Tongue (tissue), 2 donors: ENCODE results near the gene NDUFA11. TPM values are rescaled to one million over a fixed set of nuclear protein-coding genes. Genes with fewer than 3 reads are reported as not detected.

Experiments used
- DNase-seq: peaks from one replicate; pipeline ENCODE4 v3.0.0-alpha.2; 2015
- total RNA-seq: library from RNA; depleted of rRNA; stranded (reverse); fragments of >200 nt; gene quantifications from one replicate; pipeline ENCODE4 v1.2.3, GENCODE V29; 2014

NDUFA11 gene
- total RNA-seq, 1 donor from 2014 or later: 139 TPM

DNA sequence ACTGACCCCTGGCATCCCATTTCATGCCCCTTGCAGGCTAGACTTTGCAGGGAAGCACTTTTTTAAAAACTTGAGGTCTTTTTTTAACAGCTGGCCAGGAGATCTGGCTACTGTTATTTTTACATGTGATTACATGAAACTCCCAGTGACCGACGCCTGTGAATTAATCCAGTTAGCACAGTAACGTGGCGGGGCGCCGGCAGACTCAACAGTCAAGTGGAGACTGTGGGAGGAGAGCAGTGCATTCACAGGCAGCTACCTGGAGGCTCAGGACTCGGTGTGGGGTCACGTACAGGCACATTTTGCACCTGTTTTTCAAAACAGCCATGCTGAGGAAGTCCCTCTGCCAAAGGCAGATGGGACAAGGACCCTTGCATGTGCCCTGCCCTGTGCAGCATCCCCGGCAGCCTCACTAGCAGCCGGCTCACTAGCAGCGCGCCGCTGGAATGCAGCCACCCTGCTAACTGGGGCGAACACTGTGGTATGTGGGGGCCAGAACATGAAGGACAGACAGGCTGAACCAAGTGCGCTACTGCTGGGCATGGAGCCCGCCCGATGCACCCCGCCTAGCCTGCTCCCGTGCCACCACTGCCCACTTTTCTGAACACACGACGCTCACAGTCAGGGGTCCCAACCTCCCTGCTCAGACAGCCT lies 29.1 kb upstream of the NDUFA11 start:
- no peak for DNase-seq

DNA sequence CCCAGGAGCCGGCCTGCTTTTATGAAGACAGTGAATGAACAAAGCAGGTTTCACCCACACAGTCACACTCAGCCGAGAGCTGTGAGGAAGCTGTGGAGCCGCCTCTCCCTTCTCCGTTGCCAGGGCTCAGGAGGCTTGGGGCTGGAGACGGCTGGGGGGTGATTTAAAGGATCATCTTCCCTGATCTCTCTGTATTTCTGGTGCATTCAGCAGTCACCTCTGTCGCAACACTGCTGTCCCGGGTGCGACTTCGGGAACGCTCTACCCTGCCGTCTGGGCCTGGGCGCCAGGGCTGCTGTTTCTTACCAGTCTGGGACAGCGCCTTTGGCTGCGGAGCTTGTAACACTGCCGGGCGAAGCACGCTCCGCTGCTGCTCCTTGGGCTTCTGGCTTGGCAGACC lies 28.6 kb upstream of the NDUFA11 start:
- no peak for DNase-seq

DNA sequence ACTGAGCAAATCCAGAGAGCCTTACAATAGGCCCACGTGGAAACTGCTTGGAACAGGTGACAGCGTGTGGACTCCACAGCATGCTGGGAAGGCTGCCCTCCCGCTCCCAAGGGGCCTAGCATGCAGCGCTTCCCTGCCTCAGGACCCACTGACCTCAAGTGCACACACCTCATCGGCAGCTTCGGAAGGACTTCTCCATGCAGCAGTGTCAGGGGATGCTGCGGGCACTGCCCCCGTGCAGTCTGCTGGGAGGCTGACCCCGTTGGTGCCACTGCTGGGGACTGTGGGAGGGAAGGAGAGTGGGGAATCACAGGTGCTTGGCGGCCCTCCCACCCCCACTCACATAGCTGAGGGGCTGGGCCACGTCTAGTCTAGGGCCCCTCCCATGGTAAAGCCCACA lies 27.7 kb upstream of the NDUFA11 start:
- DNase-seq: no peak

DNA sequence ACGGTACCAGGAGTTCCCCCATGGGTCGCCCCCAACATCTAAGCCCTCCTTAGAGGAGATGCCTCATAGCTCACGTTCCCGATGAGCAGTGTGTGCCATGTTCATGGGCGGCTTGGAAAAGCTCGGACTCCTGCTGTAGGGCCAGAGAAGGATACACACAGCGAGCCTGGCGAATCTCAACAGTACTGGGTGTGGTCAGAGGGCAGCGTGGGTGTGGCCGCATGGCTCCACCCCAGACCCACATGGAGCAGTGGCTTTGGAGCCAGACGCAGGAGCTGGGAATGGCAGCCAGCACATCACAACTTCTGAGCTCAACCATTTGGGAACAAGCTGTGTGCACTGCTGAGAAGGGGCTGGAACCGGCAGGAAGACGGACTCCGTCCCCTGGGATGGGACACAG lies 26.0 kb upstream of the NDUFA11 start:
- DNase-seq: no peak

DNA sequence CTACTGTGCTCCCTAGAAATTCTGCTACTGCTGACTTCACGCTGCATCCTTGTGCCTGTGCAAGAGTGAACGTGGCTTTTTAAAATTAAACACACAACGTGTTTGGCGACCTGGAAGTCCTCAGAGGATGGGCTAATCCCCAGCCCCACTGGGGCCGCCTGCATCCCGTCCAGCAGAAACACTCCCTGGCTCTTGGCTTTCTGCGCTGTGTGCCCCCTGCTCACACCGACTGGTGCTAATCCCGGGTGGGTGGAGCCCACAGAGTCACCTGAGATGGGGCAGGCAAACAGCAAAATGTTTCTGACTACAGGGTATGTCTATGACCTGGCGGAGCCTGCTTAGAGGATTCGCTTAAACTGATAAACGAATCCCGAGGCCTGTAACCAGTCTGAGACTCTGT lies 25.6 kb upstream of the NDUFA11 start:
- no peak for DNase-seq

DNA sequence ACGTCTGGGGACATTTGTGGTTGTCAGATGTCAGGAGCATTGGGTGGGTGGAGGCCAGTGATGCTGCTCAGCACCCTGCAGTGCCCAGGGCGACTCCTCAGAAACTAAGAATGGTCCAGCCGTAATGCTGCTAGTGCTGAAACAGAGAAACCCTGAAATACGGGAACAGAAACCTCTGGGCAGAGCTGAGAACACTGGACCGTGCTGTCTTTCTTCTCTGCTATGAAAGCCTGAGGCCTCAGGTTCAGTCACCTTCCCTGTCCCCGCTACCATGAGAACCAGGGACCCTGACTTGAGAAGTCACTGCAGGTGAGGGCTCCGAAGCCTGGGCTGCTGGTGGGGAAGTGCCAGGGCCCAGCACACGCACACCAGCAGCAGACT lies 23.8 kb upstream of the NDUFA11 start:
- DNase-seq: no peak

DNA sequence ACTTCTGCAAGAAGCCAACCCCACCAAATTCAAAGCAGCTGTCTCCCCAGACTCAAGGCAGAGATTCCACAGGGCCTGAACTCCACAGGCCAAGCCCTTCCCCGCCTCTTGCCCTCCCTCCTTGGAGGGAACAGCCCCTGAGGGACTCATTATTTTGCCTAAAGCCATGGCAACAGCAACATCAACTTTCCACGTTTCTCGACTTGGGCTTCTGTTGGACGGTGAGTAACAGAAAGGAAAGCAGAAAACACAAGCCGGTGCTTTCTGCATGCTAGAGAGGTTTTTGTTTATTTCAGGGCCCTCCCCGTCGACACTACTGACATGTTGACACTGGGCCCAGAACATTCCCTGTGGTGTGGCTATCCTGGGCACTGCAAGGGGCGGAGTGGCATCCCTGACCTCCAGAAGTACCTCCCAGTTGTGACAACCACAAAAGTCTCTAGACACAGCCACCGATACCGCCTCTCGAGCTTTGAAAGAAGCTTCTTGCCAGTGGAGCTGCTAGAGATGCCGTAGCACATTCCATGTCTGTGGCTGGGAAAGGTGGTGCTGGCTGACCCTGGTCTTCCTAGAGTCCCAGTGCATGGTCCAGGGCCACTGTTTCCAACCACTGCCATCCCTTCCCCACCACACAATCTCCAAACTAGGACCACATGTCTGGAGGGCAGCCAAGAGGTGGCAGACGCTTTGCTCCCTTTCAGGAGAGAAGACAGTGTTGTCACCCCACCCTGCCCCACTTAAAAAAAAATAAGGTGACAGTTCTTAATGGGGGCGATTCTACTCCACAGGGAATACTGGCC lies 23.3 kb upstream of the NDUFA11 start:
- DNase-seq: peak; percentile 74

DNA sequence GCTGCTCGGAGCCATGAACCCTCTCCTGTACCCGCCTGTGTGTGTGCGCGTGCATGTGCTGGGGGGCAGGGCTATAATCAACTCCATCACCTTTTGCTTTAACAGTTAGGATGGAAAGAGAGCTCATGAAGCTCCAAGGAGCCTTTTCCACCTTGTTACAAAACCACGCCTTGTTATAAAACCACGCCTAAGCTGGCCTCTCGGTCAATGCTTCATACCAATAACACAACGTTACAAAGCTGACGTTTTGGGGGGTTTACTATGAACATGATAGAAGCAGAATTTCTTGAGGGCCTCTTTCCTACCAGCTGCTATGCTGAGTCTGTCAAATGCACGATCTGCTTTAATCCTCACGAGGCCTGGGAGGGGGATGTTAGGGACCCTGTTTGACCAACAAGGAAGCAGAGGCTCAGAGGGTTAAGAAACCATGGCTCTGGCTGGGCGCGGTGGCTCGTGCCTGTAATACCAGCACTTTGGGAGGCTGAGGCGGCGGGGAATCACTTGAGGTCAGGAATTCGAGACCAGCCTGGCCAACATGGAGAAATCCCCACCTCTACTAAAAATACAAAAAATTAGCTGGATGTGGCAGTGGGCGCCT lies 22.3 kb upstream of the NDUFA11 start:
- no peak for DNase-seq

DNA sequence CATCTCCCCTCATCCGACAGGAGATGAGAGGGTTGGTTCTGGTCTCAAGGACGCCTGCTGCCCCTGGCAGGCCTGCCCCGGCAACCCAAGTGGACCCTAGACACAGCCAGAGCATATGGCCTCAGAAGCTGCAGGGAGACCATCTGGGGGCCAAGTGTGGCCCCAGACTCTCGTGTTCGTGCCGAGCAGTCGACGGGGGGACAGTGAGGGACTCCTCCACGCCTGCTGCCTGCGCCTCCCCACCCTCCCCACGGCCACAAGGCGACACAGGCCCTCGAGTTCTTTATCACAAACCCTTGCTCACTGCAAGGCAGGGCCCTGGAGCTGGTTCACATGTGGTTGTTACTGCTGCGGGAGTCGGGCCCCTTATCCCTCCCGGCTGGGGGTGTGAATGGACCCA lies 19.8 kb upstream of the NDUFA11 start:
- no peak for DNase-seq

DNA sequence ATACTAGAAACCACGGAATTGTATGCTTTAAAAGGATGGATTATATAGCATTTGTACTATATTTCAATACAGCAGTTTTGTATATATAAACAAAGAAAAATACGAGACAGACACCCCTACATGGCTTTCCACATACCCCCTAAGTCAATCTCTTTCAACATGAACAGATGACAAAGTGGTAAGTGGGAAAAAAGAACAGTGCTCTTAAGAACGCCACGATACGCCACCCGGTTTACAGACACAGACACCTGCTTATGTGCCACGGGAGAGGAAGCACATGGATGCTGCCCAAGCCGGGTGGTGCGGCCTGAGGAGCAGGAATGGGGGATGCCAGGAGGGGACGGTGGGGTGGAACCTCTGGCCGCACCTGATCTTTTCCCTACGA lies 18.6 kb upstream of the NDUFA11 start:
- DNase-seq: no peak

DNA sequence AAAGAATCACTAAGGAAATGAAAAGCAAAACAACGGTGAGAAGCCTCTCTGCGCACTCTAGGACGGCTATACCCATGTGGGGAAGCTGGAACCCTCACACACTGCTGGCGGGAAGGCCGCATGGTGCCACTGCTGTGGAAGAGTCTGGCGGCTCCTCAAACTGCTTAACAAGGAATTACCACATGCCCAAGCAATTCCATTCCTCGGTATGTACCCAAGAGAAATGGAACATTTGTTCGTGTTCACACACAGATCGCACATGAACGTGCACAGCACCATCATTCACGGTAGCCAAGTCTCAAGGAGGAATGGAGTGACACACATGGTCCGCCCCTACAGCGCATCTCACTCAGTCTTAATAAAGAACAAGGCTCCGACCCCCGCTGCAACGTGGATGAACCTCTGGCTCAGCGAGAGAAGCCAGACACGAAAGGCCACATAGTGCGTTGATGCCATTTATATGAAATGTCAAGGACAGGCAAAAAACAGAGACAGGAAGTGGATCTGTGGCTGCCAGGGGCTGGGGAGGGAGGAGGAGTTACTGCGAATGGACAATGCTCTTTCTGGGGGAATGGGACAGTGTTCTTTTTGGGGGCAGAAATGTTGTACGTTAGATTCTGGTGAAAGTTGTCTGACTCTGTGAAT lies 18.0 kb upstream of the NDUFA11 start:
- DNase-seq: no peak

DNA sequence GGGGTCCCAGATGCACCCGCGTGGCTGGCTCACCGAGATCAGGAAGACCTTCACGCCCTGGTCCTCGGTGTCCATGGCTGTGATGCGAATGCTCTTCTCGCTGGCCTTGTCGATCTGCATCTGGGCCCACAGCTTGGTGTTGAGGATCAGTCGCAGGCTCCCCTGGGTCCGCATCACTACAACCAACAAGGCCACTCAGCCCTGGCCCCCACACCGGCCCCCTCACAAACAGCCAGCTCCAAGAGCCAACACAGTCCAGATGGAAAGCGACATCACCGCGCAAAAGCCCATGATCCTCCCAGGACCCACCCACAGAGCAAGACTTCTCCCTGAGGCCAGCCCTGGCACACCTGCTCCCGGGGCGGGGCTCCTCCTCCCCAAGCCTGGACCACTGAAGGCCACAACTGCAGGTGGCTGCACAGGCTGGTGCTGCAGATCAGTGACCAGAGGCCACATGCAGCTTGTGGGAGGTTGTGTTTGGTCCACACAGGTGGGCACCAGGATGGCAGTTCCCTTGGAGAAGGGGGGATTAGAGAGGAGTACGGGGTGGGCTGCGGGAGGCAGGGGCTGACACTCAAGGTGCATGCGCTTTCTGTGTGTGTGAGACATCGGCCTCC lies 15.0 kb upstream of the NDUFA11 start:
- no peak for DNase-seq

DNA sequence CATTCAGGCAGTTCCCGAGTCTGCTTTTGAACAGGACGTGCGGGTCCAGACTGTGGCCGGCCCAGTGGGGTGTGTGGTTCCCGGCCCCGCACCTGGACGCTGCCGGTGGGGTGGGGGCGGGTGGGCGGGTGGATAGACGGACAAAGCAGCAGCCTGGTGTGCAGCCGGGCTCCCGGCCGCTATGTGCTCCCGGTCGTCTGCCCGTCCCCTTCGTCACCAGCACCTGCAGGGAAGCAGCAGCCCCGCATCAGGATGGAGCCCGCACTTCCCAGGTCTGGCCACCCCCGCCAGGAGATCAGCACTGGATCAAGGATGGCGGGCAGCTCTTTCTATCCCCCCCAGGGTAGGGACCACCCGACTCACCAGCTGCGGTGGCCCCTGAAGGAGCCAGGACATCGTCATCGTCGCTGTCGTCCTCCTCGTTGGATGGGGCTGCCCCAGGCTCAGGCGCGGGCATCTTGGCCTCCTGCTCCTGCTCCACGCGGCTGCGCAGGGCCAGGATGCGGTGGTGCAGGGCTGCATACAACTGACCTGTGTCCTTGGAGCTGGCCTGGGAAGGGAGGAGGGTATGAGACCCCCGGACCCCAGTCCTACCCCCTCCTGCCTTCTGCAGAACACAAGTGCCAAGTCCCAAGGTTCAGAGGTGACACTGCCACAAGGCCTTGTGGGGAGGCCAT lies 14.0 kb upstream of the NDUFA11 start:
- no peak for DNase-seq

DNA sequence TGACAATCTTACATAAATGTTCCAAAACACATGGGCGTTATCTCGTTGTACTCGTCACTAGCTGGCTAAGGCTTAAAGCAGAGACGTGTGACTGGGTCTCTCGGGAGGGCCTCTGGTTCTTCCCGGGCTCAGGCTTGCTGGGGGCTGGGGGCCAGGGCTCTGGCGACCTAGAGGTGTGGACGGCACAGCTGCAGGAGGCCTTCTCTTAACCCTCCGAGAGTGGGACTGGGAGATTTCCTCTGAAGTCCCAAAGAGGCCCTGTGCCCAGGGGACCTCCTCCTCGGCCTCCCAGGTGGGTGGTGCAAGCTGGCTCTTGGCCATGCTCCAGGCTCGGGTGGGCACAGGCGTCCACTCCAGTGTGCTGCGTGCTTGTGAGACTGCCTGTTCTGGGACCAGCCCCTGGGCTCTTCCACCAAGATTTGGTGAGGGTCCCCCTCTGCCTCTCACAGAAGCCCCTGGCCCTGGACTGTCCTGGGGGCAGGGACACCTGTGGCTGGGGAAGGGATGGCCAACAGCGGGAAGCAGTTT lies 12.7 kb upstream of the NDUFA11 start:
- no peak for DNase-seq

DNA sequence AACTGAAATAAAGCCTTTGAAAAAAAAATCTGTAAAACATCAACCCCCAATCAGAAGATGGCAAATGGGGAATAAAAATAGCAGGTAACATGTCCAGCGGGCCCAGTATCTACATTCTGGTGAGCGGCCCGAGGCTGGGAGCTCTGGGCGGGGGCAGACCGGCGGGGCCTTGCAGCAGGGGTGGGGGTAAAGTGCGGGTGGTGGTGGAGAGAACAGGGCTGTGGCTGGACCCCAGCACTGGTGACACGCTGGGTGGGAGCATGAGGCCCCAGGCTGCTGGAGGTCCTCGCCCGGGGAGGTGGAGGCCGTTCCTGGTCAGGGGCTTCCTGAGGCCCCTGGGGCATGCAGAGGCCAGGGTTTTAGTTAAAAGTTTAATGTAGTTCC lies 12.2 kb upstream of the NDUFA11 start:
- DNase-seq: no peak

DNA sequence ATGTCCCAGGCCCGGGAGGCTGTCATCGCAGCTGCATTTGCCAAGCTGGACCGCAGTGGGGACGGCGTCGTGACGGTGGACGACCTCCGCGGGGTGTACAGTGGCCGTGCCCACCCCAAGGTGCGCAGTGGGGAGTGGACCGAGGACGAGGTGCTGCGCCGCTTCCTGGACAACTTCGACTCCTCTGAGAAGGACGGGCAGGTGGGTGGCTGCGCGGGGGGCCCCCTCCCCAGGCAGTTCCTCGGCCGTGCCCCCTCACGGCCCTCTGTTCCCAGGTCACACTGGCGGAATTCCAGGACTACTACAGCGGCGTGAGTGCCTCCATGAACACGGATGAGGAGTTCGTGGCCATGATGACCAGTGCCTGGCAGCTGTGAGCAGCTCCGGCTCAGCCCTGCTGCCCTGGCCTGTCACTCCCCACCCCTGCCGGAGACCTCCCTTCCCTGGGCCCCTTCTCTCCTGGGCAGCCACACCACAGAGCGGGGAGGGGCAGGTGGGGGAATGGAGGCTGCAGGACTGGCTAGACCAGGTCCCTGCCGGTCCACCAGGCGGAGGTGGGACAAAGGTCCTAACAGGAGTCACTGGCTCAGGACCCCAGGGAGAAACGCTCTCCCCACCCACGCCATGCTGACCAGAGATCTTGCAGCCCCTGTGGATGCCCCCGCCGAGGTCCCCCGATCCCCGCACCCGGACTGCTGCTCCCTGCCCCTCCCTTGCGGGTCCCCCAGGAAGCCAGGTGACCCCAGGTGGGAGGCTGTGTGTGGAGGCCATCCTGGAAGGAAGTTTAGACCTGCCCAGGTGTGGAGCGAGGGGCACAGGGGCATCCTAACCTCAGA lies 11.6 kb upstream of the NDUFA11 start:
- DNase-seq: peak; percentile 43

DNA sequence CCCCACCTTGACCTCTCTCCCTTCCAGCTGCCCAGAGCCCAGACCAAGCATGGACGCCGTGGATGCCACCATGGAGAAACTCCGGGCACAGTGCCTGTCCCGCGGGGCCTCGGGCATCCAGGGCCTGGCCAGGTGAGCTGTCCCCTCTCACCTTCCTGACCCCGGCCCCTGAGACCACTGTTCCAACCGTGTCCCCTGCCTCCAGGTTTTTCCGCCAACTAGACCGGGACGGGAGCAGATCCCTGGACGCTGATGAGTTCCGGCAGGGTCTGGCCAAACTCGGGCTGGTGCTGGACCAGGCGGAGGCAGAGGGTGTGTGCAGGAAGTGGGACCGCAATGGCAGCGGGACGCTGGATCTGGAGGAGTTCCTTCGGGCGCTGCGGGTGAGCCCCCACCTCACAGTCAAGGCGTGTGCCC lies 10.8 kb upstream of the NDUFA11 start:
- no peak for DNase-seq

DNA sequence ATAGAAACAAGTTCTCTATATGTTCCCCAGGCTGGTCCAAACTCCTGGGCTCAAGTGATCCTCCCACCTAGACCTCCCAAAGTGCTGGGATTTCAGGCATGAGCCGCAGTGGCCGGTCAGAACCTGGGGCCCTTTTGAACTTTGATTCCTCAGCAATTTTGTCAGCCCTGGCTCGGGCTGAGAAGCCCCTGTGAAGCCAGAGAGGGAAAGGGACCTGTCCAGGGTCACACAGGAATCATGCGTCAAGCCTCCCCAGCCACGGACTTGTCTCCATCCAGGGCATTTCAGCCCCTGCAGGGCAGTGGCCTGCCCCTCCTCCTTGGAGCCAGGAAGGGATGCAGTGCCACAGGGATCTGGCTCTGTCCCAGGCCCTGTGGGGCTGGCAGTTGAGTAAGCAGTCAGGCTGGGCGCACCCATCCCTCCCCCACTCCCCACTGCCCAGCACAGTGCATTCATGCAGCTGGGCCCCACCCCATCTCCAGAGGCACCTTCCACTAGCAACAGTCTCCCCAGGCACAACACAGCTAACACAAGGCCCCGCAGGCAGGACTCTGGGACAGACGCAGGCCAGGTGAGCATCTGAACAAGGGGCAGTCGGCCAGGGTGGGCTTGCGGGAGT lies 10.3 kb upstream of the NDUFA11 start, which contains the start of gene CAPS:
TSS of gene CAPS (plus strand) at position 516 of the 619 bp plus-strand sequence. CDS start 153 bp downstream, outside the sequence.
- DNase-seq: peak; percentile 33

DNA sequence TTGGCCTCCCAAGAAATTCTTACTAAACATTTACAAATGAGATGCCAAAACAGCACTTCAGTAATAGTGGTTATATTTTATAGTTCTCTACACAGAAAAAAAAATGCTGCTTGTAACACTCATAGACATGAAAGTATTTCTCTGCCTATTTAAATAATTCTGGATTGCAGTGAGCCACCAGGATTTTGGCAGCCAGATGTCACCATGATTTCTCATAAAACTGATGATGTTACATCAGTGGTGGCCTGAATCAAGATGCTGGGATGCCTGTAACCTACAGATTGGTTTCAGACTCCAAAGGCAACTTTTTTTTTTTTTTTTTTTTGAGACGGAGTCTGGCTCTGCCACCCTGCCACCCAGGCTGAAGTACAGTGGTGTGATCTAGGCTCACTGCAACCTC lies 7.8 kb upstream of the NDUFA11 start:
- no peak for DNase-seq

DNA sequence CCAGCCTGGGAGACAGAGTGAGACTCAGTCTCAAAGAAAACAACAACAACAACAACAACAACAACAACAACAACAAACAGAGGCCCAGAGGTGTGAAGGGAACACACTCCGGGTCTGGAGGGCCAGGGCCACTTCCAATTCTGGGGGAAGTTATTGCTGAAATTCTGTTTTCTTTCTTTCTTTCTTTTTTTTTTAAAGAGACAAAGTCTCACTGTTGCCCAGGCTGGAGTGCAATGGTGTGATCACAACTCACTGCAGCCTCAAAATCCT lies 7.0 kb upstream of the NDUFA11 start:
- no peak for DNase-seq
